Dermis lymphatic vessel endothelial cell (primary cell): Measurements from ENCODE around the gene CNOT10. TPM values are rescaled to one million over a fixed set of nuclear protein-coding genes. Genes with fewer than 3 reads are reported as not detected.

ENCODE experiments used
- total RNA-seq: library from RNA; depleted of rRNA; stranded (reverse); fragments of >200 nt; gene quantifications from 2 replicates; pipeline ENCODE4 v1.2.1, GENCODE V29; 2014

The CNOT10 gene, protein sequence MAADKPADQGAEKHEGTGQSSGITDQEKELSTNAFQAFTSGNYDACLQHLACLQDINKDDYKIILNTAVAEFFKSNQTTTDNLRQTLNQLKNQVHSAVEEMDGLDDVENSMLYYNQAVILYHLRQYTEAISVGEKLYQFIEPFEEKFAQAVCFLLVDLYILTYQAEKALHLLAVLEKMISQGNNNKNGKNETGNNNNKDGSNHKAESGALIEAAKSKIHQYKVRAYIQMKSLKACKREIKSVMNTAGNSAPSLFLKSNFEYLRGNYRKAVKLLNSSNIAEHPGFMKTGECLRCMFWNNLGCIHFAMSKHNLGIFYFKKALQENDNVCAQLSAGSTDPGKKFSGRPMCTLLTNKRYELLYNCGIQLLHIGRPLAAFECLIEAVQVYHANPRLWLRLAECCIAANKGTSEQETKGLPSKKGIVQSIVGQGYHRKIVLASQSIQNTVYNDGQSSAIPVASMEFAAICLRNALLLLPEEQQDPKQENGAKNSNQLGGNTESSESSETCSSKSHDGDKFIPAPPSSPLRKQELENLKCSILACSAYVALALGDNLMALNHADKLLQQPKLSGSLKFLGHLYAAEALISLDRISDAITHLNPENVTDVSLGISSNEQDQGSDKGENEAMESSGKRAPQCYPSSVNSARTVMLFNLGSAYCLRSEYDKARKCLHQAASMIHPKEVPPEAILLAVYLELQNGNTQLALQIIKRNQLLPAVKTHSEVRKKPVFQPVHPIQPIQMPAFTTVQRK
- total RNA-seq = 18.2 and 26.0 TPM in 2 replicates

DNA sequence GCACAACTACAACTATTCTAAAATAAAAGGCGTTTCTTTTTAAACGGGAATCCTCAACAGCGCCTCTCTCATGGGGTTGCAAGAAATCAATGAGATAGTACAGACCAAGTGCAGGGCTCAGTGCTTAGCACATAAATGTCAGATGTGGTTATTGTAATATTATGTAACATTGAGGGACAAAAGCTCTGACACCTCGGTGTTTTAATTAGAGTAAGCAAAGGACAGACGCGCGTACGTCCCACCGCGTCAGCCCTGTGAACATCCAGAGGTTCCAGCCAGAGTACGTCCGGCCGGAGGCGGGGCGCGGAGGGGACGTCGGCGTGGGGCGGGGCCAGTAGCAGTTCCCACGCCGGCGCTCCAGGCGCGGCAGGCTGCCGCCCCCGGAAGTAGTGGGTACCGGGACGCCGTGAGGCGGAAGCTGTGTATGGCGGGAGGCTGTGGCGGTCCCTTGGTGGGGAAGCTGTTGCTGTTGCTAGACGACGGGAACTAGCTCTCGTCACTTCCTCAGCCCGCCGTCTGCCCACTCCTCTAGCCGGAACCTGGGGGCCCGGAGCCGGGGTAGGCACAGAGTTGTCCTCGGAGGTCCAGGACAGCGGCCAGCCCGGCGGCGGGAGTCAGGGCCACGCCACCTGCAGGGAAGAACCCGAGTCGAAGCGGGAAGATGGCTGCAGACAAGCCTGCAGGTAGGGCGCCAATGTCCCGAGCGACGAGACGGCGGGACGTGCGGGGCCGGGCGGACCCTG, at the start of gene CNOT10:
CNOT10 (plus strand) TSS at position 389 of the 743 bp plus-strand sequence; CDS start at position 662, 273 bp downstream.

DNA sequence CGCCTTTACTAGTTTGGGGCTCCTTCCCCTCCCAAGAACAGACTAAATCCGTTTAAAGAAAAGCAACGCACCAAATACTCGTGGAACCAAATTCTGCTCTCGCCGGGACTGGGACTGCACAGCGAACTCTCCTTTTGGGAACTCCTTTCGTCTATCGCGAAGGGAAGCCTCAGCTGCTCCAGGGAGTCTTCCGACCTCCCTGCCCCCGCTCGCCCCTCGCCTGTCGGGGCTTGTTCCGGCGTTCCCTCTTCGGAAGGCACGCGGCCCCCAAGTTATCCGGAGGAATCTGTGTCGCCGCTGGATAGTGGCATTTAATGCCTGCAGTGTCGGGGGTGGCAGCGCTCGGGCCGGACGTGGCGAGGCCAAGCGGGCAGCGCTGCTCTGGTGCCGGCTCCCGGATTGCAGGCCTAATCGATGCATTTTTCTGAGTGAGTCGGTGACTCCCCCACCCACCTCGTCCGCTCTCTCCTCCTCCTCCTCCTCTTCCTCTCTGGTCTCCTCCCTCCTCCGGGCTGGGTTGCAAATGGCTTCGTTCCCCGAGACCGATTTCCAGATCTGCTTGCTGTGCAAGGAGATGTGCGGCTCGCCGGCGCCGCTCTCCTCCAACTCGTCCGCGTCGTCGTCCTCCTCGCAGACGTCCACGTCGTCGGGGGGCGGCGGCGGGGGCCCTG, 132.7 kb downstream of the CNOT10 start, which contains the start of gene TRIM71:
TRIM71 (plus strand) TSS at position 440 of the 671 bp plus-strand sequence; CDS start at position 524, 84 bp downstream.

Other genes starting within 250 kb of the CNOT10 start
- 115 and 118 TPM in 2 replicates for gene CMTM6, start 182.3 kb upstream of the CNOT10 start, total RNA-seq
- 36.4 and 44.5 TPM in 2 replicates for gene DYNC1LI1, start 114.3 kb upstream of the CNOT10 start, total RNA-seq
- not detected in 2 replicates for gene TRIM71, start 132.8 kb downstream of the CNOT10 start, total RNA-seq